ENCODE results near the gene GTF2B. TPM values are rescaled to one million over a fixed set of nuclear protein-coding genes. Genes with fewer than 3 reads are reported as not detected.

Gene GTF2B
- total RNA-seq, 1 experiment from 2014 or later, result 21.9 TPM

DNA sequence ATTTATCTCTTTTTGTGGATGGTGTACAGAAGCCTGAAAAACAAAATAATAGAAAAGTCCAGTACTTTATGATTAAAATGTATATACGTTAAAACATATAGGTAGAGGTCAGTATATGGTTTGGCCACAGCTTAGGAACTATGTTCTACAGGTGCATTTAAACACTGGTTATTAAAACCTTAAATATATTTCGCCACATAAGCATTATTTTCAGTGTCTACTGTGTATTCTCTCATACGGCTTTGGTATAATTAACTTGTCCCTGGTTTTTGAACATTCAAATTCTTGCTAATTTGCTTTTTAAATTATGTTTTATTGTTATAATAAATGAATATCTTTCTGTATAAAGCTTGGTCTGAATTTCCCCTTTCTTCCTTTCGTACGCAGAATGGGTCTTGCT, 87.9 kb downstream of the GTF2B start:
- CTCF ChIA-PET, result no interaction called here
- H4K20me1 ChIP-seq (ENCODE audit: insufficient read depth), result no peaks in the 10 kb centered on the region
- no peak for DNase-seq
- H3K4me1 ChIP-seq (replicated peaks; ENCODE audit: insufficient read depth), result peaks cover 20% of the 10 kb centered on the region
- peaks cover 59% of the 10 kb centered on the region for H3K36me3 ChIP-seq (ENCODE audit: low read depth)
- peak overlapping the region; percentile 70 for H3K27ac ChIP-seq
- H3K79me2 ChIP-seq (ENCODE audit: low read depth), result peaks cover 11% of the 10 kb centered on the region
- no peak overlapping the region for H2AFZ ChIP-seq
- intact Hi-C loops (cut with micrococcal nuclease; ENCODE audit: unreplicated experiment), result no loop called here
- no peaks in the 10 kb centered on the region for H3K27me3 ChIP-seq (ENCODE audit: insufficient read depth, low read depth)
- peak overlapping the region; percentile 29 for H3K4me2 ChIP-seq
- TF ChIP-seq, protein P1, sequence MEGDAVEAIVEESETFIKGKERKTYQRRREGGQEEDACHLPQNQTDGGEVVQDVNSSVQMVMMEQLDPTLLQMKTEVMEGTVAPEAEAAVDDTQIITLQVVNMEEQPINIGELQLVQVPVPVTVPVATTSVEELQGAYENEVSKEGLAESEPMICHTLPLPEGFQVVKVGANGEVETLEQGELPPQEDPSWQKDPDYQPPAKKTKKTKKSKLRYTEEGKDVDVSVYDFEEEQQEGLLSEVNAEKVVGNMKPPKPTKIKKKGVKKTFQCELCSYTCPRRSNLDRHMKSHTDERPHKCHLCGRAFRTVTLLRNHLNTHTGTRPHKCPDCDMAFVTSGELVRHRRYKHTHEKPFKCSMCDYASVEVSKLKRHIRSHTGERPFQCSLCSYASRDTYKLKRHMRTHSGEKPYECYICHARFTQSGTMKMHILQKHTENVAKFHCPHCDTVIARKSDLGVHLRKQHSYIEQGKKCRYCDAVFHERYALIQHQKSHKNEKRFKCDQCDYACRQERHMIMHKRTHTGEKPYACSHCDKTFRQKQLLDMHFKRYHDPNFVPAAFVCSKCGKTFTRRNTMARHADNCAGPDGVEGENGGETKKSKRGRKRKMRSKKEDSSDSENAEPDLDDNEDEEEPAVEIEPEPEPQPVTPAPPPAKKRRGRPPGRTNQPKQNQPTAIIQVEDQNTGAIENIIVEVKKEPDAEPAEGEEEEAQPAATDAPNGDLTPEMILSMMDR (conservative IDR thresholded peaks at IDR 0.05), result no peak
- no peak for TF ChIP-seq EZH2 (IDR thresholded peaks at IDR 0.05; ENCODE audit: low read depth)
- BruUV-seq (replicated peaks), result no TSS peak
- no peaks in the 10 kb centered on the region for H3K9me2 ChIP-seq (ENCODE audit: insufficient read depth)
- H3K9me3 ChIP-seq (ENCODE audit: insufficient read depth, low read depth), result peaks cover 27% of the 10 kb centered on the region
- peaks cover 35% of the 10 kb centered on the region for H3F3A ChIP-seq (ENCODE audit: insufficient read depth, low read depth)
- no peak overlapping the region for H3K4me3 ChIP-seq
- POLR2A ChIA-PET (ENCODE audit: unreplicated experiment), result no interaction called here

DNA sequence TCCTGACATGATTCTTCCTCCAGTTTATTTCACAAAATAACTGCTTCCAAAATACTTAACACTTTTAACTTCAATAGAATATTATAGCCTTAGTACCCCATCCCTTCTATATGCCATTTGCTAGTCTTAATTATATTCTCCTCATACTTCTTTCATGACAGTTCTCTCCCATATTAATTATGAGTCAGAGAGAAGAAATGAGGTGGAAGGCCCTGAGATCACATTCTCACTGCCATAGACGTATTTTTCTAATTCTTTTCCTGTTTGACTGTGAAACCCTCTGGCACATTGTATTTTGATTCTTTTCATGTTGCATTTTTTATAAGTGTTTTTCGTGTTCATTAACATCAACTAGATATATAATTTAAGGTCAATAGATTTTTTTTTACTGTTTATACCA, 88.4 kb downstream of the GTF2B start:
- Histone ChIP-seq H2AFZ (no peak overlapping the region), H3K27me3 (ENCODE audit: insufficient read depth, low read depth) (no peaks in the 10 kb centered on the region), H3K79me2 (ENCODE audit: low read depth) (peaks cover 11% of the 10 kb centered on the region), H3K4me2 (peak overlapping the region; percentile 29), H3K9me3 (ENCODE audit: insufficient read depth, low read depth) (peaks cover 27% of the 10 kb centered on the region), H3K4me3 (no peak overlapping the region), H3K36me3 (ENCODE audit: low read depth) (peaks cover 59% of the 10 kb centered on the region), H3F3A (ENCODE audit: insufficient read depth, low read depth) (peaks cover 35% of the 10 kb centered on the region), H3K27ac (peak overlapping the region; percentile 70), H3K9me2 (ENCODE audit: insufficient read depth) (no peaks in the 10 kb centered on the region), H3K4me1 (replicated peaks; ENCODE audit: insufficient read depth) (peaks cover 20% of the 10 kb centered on the region), H4K20me1 (ENCODE audit: insufficient read depth) (no peaks in the 10 kb centered on the region)
- DNase-seq, result peak in 1 of 2 experiments; percentile 83
- BruUV-seq (replicated peaks), result no TSS peak
- CTCF ChIA-PET, result no interaction called here
- POLR2A ChIA-PET (ENCODE audit: unreplicated experiment), result no interaction called here
- intact Hi-C loops (cut with micrococcal nuclease; ENCODE audit: unreplicated experiment), result no loop called here
- no peak for TF ChIP-seq EZH2 (IDR thresholded peaks at IDR 0.05; ENCODE audit: low read depth)
- TF ChIP-seq, protein P1 (conservative IDR thresholded peaks at IDR 0.05), result no peak

Other genes starting within 250 kb of the GTF2B start
- gene PKN2, start 207.3 kb downstream of the GTF2B start, total RNA-seq (2021), result 79.3 and 81.8 TPM in 2 replicates
- 13.6 and 16.6 TPM in 2 replicates for gene KYAT3, start 101.1 kb upstream of the GTF2B start, total RNA-seq (2021)
- gene RBMXL1, start 101.1 kb upstream of the GTF2B start, total RNA-seq (2021), result 8.2 and 9.7 TPM in 2 replicates
- gene GBP3, start 131.3 kb upstream of the GTF2B start, total RNA-seq (2021), result 17.7 and 22.6 TPM in 2 replicates
- gene GBP1, start 173.6 kb upstream of the GTF2B start, total RNA-seq (2021), result 6.0 and 7.3 TPM in 2 replicates
- 7.0 and 9.6 TPM in 2 replicates for gene GBP2, start 234.5 kb upstream of the GTF2B start, total RNA-seq (2021)

Data from PC-9 (cell line).